Epithelial cell of proximal tubule (primary cell): ENCODE measurements around the gene ZFTA. TPM values are rescaled to one million over a fixed set of nuclear protein-coding genes. Genes with fewer than 3 reads are reported as not detected.

Experiments
- DNase-seq: peaks from one replicate; pipeline ENCODE4 v3.0.0-alpha.2; 2011; ENCODE audit warnings: low read depth
- H3K4me3 ChIP-seq: 2 replicates; pipeline ENCODE4 v1.5.1; 2011; ENCODE audit warnings: low read depth, mild to moderate bottlenecking, low read length
- CTCF ChIP-seq: conservative IDR thresholded peaks from 2 replicates; pipeline ENCODE4 v1.5.1; 2012; ENCODE audit warnings: low read depth, mild to moderate bottlenecking, low read length
- total RNA-seq: library from RNA; depleted of rRNA; stranded (reverse); fragments of >200 nt; gene quantifications from 2 replicates; pipeline ENCODE4 v1.2.3, GENCODE V29; 2015

Gene ZFTA
- total RNA-seq, 1 donor from 2014 or later: 17.4 TPM

DNA sequence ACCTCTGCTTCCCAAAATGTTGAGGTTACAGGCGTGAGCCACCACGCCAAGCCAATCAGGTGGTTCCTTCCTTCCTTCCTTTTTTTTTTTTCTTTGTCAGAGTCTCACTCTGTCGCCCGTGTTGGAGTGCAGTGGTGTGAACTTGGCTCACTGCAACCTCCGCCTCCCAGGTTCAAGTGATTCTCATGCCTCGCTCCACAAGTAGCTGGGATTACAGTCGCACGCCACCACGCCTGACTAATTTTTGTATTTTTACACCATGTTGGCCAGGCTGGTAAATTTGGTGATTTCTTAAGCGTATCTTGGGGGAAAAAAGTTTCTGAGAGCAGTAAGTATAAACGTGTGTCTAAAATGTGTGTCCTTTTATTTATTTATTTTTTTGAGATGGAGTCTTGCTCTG is 26.5 kb upstream of the ZFTA start:
- TF ChIP-seq CTCF: no peak
- no peak overlapping the region for H3K4me3 ChIP-seq
- DNase-seq: no peak

GRCh38 chr11:63793161-63793560 is 24.6 kb upstream of the ZFTA start:
- H3K4me3 ChIP-seq: no peak overlapping the region
- no peak for DNase-seq
- no peak for TF ChIP-seq CTCF

DNA sequence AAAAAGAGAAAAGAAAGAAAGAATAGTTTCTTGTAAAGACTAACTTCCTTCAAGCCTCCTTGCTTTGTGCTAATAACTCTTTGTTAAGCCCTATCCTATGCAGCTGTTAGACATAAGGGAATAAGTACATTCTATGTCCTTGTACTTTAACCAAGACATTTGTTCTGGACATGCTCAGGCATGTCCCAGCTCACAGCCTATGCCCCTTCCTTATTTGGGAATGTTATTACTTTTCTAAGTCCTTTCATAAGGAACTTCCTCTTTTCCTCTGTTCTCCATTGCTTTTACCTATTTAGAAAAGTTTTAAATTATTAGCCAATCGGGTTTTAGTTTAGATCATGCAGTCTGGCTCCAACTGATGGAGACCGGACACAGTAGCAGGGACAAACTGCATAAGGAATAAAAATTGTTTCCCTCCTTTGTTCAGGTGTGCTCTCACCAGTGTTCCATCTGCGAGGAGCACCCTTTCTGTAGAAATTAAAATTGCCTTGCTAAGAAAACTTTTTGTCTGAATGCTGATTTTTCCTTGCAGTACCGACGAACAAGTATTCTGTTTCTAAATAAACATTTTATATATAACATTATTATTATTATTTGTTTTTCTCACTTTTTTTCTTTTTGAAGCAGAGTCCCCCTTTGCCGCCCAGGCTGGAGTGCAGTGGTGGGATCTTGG is 23.1 kb upstream of the ZFTA start:
- H3K4me3 ChIP-seq: no peak overlapping the region
- no peak for DNase-seq
- TF ChIP-seq CTCF: no peak

DNA sequence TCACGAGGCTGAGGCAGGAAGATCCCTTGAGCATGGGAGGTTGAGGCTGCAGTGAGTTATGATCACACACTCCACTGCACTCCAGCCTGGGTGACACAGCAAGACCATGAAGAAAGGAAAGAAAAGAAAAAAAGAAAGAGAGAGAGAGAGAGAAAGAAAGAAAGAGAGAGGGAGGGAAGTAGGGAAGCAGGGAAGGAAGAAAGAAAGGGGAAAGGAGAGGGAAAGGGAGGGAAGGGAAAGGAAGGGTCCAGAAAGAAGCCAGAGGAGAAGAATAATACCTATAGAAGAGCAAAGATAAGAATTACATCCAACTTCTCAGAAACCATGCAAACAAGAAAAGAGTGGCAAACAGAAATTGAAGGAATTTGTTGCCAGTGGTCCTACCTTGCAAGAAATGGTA is 17.2 kb upstream of the ZFTA start:
- H3K4me3 ChIP-seq: no peak overlapping the region
- no peak for DNase-seq
- no peak for TF ChIP-seq CTCF

DNA sequence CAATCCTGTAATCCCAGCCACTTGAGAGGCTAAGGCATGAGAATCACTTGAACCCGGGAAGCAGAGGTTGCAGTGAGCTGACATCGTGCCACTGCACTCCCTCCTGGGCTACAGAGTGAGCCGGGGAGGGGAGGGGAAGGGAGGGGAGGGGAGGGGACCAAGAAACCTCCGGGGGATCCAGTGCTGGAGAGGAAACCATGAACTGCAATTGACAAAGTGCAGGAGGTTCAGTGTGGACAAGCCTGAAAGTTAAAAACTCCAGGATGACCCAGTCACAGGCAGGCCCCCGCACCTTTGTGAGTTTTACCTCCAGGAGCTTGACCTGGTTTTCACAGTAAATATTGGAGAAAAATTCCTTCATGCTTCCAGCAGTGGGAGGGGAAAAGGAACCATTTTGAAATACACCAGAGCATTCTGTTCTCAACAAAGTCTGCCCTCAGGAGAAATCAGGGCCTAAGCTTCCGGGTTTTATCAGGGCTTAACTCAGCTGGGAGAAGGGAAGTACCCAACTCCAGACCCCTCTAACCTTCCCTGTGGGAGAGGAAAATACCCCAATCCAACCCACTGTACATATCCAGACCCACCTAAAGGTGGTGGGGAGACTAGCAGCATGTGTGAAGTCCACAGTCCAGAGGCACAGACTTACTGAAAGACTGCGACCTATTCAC is 15.5 kb upstream of the ZFTA start:
- H3K4me3 ChIP-seq: no peak overlapping the region
- TF ChIP-seq CTCF: no peak
- no peak for DNase-seq

GRCh38 chr11:63782749-63783148 is 14.2 kb upstream of the ZFTA start:
- no peak for DNase-seq
- TF ChIP-seq CTCF: no peak
- H3K4me3 ChIP-seq: no peak overlapping the region

DNA sequence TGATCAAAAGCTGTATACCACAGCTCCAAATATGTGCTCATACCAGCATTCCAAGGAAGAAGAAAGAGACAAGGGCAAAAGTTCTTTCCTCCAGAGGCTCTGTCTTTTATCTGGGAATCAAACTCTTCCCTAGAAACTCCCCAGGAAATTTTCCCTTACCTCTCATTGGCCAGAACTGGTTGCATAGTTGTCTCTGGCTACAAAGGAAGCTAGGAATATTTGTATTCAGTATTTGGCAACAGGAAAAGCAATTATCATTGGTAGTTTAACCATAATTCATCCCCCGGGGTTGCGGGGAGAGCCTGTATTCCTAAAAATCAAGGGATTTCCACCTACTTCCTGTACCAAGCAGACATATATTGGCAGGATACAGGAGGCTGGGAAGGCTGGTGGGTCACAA is 10.5 kb upstream of the ZFTA start:
- DNase-seq: no peak
- H3K4me3 ChIP-seq: no peak overlapping the region
- TF ChIP-seq CTCF: no peak
